GM12891 (cell line): Measurements from ENCODE around the gene RNPEP.

Experiments used
- POLR2A ChIP-seq: IDR thresholded peaks from 2 replicates; pipeline ENCODE4 v1.6.1; 2011; ENCODE audit warnings: low read depth, low read length, control low read depth
- POLR2AphosphoS5 ChIP-seq: IDR thresholded peaks from 2 replicates; pipeline ENCODE4 v1.6.1; 2011; ENCODE audit warnings: low read depth, low read length, control low read depth
- POU2F2 ChIP-seq: IDR thresholded peaks from 2 replicates; pipeline ENCODE4 v1.6.1; 2011; ENCODE audit warnings: low read depth, mild to moderate bottlenecking, control low read depth, low read length, moderate library complexity
- SPI1 ChIP-seq: IDR thresholded peaks from 2 replicates; pipeline ENCODE4 v1.6.1; 2011; ENCODE audit warnings: low read depth, low read length, control low read depth
- TAF1 ChIP-seq: IDR thresholded peaks from 2 replicates; pipeline ENCODE4 v1.6.1; 2011; ENCODE audit warnings: low read depth, low read length, control low read depth

- TF ChIP-seq TAF1 (no peak), SPI1 (no peak), POLR2AphosphoS5 (no peak), POU2F2 (no peak), POLR2A (no peak)
These were observed 40.9 kb upstream of the RNPEP start for GRCh38 chr1:201941420-201942128.
